Right lobe of liver (tissue), 6 donors: ENCODE results near the gene CACNB3. TPM values are rescaled to one million over a fixed set of nuclear protein-coding genes. Genes with fewer than 3 reads are reported as not detected.
"Not testable (repeated sequence)": the region's sequence is repeated elsewhere in the genome, so short reads cannot be mapped to it uniquely, and the experiment has no call there.

ENCODE experiments used
- ATAC-seq, 4 donors: fragments of 200-7000 bp; cut with Tn5 transposase; one replicate each; pipeline ENCODE4 v1.9.1; 2020; ENCODE audit warnings: mild to moderate bottlenecking in 4 of 4, moderate library complexity in 4 of 4
- DNase-seq, 3 donors: peaks; one replicate each; pipeline ENCODE4 v3.0.0-alpha.2; 2020
- H3K27ac ChIP-seq, 3 donors: fragments of 200-600 bp; one replicate each; pipeline ENCODE4 v1.8.0; 2022
- H3K27me3 ChIP-seq, 2 donors: fragments of 200-600 bp; one replicate each; pipeline ENCODE4 v1.8.0; 2022
- H3K36me3 ChIP-seq, 4 donors: fragments of 200-600 bp; sonication (generic) in 1 of 4; one replicate each; pipeline versions ENCODE4 v1.5.1 to v1.8.0; 2017 to 2022; ENCODE audit warnings: control low read depth in 1 of 4
- H3K4me1 ChIP-seq, 4 donors: fragments of 200-600 bp; sonication (generic) in 1 of 4; one replicate each; pipeline versions ENCODE4 v1.5.1 to v1.8.0; 2017 to 2022; ENCODE audit warnings: control low read depth in 1 of 4
- H3K4me3 ChIP-seq, 3 donors: fragments of 200-600 bp; one replicate each; pipeline ENCODE4 v1.8.0; 2022
- H3K9me3 ChIP-seq, 4 donors: fragments of 200-600 bp; sonication (generic) in 1 of 4; one replicate each; pipeline versions ENCODE4 v1.5.1 to v1.8.0; 2017 to 2022; ENCODE audit warnings: control low read depth in 1 of 4
- CTCF ChIP-seq, 4 donors: fragments of 200-600 bp in 3 of 4; fragments of 450-650 bp in 1 of 4; IDR thresholded peaks; one replicate each; pipeline versions ENCODE4 v1.5.1 to v1.8.0; 2016 to 2022; ENCODE audit warnings: antibody characterized with exemption in 4 of 4, mild to moderate bottlenecking in 2 of 4
- POLR2A ChIP-seq: fragments of 450-650 bp; IDR thresholded peaks from one replicate; pipeline ENCODE4 v1.6.1; 2017; ENCODE audit warnings: antibody characterized with exemption, mild to moderate bottlenecking
- WGBS: methylation state at CpG from one replicate; pipeline ENCODE4 v1.1.6; 2018; ENCODE audit warnings: low coverage, low lambda C conversion rate; ENCODE audit not compliant: insufficient coverage; ENCODE audit errors: missing lambda C conversion rate; 5-methylcytosine and 5-hydroxymethylcytosine counted together
- intact Hi-C, 2 donors: fragments of 100-400 bp; cut with DNase I; formaldehyde crosslinking; loops; one replicate each; pipeline versions ENCODE4 v1.11.2 to v1.14.1; 2022
- total RNA-seq, 6 experiments: library from RNA; depleted of rRNA in 2 of 6; stranded (reverse); fragments of >200 nt in 2 of 6; fragmentation: NEBNext Ultra II Directional in 3 of 6; extraction: Animal tissue kit (Norgen Biotek cat#: 25700) in 3 of 6; gene quantifications; one replicate each; pipeline versions ENCODE4 v1.1.0 to v1.2.4, GENCODE V29; 2016 to 2023
- donor health status: DM: no; HTN: yes; CAD: no.
- donor health status: DM: no; HTN: no; CAD: no.
- donor health status: DM: no; HTN: no; CAD: no.
- donor health status: DM: no; HTN: yes; CAD: no.
- donor health status: DM: no; HTN: yes; CAD: no.

The CACNB3 gene
- total RNA-seq, 6 experiments from 2014 or later = 0.62 to 2.1 (median 1.2) TPM

GRCh38 chr12:48865281-48866051 is 47.2 kb downstream of the CACNB3 start, which contains the start of gene RND1:
TSS of gene RND1 (minus strand) at chr12:48865870. CDS start at chr12:48865767, 103 bp downstream.
- Histone ChIP-seq H3K27ac (peak within 1 kb of the TSS; percentile 86 to 92 (median 87)), H3K4me3 (peak within 1 kb of the TSS; percentile 63 to 88 (median 71)), H3K36me3 (peaks cover 0 to 17% (median 0%) of the 10 kb centered on the region in 4 donors), H3K9me3 (no peaks in the 10 kb centered on the region), H3K4me1 (peaks cover 0 to 19% (median 6%) of the 10 kb centered on the region in 4 donors), H3K27me3 (no peaks in the 10 kb centered on the region)
- 3% methylated on average over 18 of the region's 32 CpGs for WGBS
- DNase-seq = peak; percentile 88 to 95 (median 93)
- ATAC-seq = peak; percentile 63 to 91 (median 86)
- TF ChIP-seq POLR2A (peak; percentile 99), CTCF (IDR thresholded peaks at IDR 0.05) (peak in 2 of 4 donors; percentile 8 to 20)
- intact Hi-C loops = no loop called here

- peak in 3 of 4 donors; percentile 3 to 45 (median 25) for ATAC-seq
These were observed 47.9 kb downstream of the CACNB3 start for GRCh38 chr12:48866052-48866711.

GRCh38 chr12:48868451-48868850 is 50.2 kb downstream of the CACNB3 start:
- H3K27me3 ChIP-seq = no peaks in the 10 kb centered on the region
- H3K9me3 ChIP-seq = no peaks in the 10 kb centered on the region
- ATAC-seq (no peak), DNase-seq (no peak)
- intact Hi-C loops = no loop called here
- H3K36me3 ChIP-seq = no peaks in the 10 kb centered on the region
- H3K27ac ChIP-seq = peak overlapping the region in 2 of 3 donors; percentile 87 to 92
- TF ChIP-seq POLR2A (no peak), CTCF (IDR thresholded peaks at IDR 0.05) (no peak)
- WGBS = 70% methylated on average over 2 of the region's 2 CpGs
- H3K4me1 ChIP-seq = peaks cover 0 to 16% (median 3%) of the 10 kb centered on the region in 4 donors
- H3K4me3 ChIP-seq = no peak overlapping the region

More at GRCh38 chr12:48866052-48866711, 47.9 kb downstream of the CACNB3 start:
- Histone ChIP-seq H3K36me3 (peaks cover 0 to 10% (median 0%) of the 10 kb centered on the region in 4 donors), H3K4me1 (peaks cover 0 to 19% (median 6%) of the 10 kb centered on the region in 4 donors), H3K4me3 (peak overlapping the region in 2 of 3 donors; percentile 71 to 88), H3K27me3 (no peaks in the 10 kb centered on the region), H3K27ac (peak overlapping the region; percentile 86 to 92 (median 87)), H3K9me3 (no peaks in the 10 kb centered on the region)
- TF ChIP-seq POLR2A (no peak), CTCF (IDR thresholded peaks at IDR 0.05) (no peak)
- intact Hi-C loops = no loop called here
- 37% methylated on average over 6 of the region's 6 CpGs for WGBS
- no peak for DNase-seq

GRCh38 chr12:48869191-48869590 is 50.9 kb downstream of the CACNB3 start:
- DNase-seq (no peak), ATAC-seq (no peak)
- Histone ChIP-seq H3K27me3 (no peaks in the 10 kb centered on the region), H3K4me1 (peaks cover 0 to 10% (median 0%) of the 10 kb centered on the region in 4 donors), H3K9me3 (no peaks in the 10 kb centered on the region), H3K4me3 (no peak overlapping the region), H3K36me3 (no peaks in the 10 kb centered on the region), H3K27ac (no peak overlapping the region)
- intact Hi-C loops = no loop called here
- TF ChIP-seq POLR2A = no peak
- WGBS = 73% methylated on average over 2 of the region's 2 CpGs

DNA sequence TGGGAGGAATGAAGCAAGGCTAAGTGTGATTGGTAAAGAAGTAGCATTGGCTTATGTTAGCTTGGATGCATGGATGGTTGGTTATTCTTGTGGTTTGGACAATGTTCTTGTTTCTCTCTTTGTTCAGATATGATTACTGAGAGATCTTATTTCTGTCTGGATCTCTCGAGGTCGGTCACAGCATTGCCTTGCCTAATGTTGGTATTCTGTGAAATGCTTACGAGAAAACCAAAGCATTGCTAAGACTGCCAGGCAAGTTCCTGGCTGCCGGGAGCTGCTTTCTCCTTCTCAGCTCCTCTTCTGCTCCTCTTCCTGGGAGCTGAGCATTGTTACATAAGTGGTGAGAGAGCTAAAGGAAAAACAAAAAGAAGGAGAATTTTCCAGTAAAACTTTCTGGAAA is 54.8 kb downstream of the CACNB3 start:
- Histone ChIP-seq H3K4me1 (peaks cover 0 to 3% (median 1%) of the 10 kb centered on the region in 4 donors), H3K27me3 (no peaks in the 10 kb centered on the region), H3K36me3 (no peaks in the 10 kb centered on the region), H3K4me3 (no peak overlapping the region), H3K9me3 (no peaks in the 10 kb centered on the region), H3K27ac (no peak overlapping the region)
- TF ChIP-seq CTCF (IDR thresholded peaks at IDR 0.05) = no peak
- TF ChIP-seq POLR2A = no peak
- DNase-seq (no peak), ATAC-seq (no peak)
- 84% methylated on average over 4 of the region's 4 CpGs for WGBS
- intact Hi-C loops = no loop called here

- not testable (repeated sequence) for ATAC-seq
These were observed 55.2 kb downstream of the CACNB3 start for GRCh38 chr12:48873534-48873933.

More at GRCh38 chr12:48873534-48873933, 55.2 kb downstream of the CACNB3 start:
- H3K36me3 ChIP-seq, DNase-seq, H3K4me3 ChIP-seq, H3K4me1 ChIP-seq, H3K27me3 ChIP-seq, H3K27ac ChIP-seq, H3K9me3 ChIP-seq, intact Hi-C loops: not testable (repeated sequence)
- 72% methylated on average over 8 of the region's 8 CpGs for WGBS
